GM21528 (cell line): ENCODE results near the gene IDI1.
"Not testable (repeated sequence)": the region's sequence is repeated elsewhere in the genome, so short reads cannot be mapped to it uniquely, and the experiment has no call there.

Experiments used
- ATAC-seq: cut with Tn5 transposase; IDR thresholded peaks from one replicate; pipeline ENCODE4 v1.9.1; 2021; ENCODE audit warnings: mild to moderate bottlenecking, moderate library complexity; ENCODE audit not compliant: unreplicated experiment, low FRiP score

IDI1 gene

DNA sequence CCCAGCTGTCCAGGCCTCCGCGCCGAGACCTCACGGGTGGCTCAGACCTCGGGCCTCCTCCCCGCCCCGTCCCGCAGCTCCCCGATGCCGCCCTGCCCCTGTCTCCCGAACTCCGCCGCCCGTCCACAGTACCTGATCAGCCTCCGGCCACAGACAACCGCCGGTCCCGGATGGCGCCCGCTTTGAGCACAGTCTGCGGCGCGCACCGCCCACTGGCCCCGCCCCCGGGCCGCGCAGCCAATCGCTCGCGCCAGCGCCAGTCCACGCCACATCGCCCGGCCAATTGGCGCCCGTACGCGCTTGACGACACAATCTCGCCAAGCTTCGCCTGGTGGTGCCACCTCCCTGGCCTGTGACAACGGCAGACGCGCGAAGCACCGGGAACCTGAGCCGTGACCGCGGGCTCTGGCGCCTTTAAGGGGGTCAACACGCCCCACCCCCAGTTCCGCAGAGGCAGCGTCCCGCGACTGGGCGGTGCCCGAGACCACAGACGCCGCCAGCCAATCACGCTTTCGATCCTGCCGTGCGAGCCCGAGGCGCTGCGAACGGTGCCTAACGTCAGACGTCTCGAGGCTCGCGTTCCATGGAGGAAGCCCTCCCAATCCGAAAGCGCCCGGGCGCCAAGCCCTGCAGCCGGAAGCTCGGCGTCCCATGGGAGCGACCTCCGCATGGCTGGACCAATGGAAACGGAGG lies at the start of gene IDI1:
Gene IDI1 (minus strand): TSS at position 388 of the 693 bp plus-strand sequence. CDS start 116 bp downstream, at position 272.
- peak; percentile 88 for ATAC-seq

DNA sequence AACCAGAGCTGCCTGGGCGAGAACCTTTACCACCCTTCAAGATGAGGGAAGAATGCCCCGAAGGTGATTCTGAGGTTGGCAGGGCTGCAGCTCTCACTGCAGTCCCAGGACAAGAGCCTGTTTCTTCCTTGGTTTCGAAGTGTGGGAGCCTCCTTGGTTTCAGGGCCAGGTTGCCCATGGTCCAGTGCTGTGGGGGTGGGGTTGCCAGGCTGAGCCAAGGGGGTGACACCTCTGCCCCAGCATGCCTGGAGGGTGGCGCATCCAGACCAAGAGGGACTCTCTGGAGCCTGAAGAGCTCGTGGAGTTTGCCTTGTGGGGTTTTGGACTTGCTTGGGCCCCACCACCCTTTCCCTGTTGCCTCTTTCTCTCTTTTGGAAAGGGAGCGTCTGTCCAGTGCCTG lies 48.5 kb upstream of the IDI1 start:
- ATAC-seq = no peak

DNA sequence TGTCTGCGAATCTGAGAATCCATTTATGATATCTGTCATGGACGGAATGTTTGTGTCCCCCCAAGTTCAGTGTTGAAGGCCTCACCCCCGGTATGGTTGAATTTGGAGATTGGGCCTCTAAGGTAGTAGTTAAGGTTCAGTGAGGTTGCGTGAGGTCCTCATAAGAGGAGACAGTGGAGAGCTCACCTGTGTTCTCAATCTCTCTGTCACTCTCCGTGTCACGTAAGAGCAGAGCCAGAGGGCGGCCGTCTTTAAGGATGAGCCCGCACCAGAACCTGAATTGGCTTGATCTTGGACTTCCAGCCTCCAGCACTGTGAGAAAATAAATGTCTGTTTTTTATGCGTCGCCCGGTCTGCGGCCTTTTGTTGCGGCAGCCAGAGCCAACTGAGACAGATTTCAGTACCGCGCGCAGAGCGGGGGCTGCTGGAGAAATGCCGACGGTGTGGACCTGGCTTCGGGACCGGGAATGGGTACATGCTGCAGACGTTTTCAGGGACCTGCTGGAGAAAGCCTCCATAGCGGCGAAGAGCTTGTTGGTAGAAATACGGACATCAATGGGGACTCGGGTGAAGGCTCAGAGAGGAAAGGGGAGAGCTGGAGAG lies 47.5 kb upstream of the IDI1 start:
- no peak for ATAC-seq

DNA sequence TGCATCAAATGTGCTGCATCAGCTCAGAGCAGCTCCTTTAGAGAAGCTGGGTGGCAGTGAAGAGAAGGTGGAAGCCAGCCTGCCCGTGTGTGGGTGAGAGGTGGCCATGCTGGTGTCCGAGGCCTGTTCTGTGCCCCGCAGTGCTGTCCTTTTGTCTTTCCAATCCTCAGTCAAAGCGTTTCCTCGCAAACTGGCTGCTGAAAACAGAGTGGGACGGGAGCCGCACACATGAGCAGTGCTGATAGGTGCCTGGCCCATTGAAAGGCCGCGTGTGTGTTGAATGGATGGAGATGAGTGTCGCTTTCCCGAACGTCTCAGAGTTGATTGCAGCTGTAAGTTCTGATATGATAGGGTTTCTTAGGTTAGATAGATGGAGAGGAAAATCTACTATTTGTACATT lies 46.6 kb upstream of the IDI1 start:
- no peak for ATAC-seq

DNA sequence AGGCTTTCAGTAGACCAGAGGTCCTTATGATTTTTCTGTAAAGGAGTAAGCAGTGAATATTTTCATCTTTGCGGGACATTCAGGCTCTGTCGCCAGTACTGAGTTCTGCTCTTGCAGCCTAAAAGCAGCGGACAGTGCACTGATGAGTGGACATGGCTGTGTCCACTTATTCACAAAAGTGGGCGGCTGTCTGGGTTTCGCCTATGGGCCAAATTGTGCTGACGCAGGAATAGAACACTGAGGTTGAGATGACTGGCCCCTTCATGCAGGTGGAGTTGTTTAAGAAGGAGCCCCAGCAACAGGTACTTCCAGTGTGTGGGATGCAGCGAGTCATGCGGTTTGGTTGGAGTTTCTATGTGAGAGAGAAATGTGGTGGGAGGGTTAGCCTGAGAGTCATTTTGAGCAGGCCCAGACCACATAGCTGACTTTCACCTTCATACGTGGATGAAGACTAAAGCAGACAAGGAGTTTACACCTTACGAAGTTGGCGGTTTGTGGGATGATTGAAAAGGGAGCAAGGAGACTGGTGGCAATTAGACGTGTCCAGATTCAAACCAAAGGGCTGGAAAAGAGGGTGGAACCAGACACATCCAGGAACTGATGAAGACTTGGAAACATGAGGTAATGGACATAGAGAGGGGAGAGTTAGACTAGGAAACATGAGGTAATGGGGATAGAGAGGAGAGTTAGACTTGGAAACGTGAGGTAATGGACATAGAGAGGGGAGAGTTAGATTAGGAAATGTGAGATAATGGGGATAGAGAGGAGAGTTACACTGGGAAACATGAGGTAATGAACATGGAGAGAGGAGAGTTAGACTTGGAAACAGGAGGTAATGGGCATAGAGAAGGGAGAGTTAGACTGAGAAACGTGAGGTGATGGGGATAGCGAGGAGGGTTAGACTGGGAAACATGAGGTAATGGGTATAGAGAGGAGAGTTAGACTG lies 45.5 kb upstream of the IDI1 start:
- ATAC-seq = no peak

DNA sequence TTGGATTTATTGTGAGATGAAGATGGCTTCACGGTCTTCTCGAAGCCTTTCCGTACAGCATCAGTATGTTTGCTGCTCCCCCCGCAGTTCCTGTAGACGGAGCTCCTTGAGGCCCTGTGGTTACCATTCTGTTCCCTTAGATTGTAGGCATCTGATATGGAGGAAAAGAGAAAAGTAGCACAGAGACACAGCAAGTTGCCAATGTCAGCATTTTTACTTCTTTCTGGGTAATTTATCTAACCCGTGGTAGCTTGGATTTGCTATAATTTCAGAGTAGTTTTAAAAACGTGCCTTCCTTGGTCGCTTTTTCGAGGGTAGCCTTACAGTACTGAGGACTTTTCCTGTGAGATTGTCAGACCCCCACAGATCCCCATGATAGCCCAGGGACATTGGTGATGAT lies 44.8 kb upstream of the IDI1 start:
- ATAC-seq = no peak

DNA sequence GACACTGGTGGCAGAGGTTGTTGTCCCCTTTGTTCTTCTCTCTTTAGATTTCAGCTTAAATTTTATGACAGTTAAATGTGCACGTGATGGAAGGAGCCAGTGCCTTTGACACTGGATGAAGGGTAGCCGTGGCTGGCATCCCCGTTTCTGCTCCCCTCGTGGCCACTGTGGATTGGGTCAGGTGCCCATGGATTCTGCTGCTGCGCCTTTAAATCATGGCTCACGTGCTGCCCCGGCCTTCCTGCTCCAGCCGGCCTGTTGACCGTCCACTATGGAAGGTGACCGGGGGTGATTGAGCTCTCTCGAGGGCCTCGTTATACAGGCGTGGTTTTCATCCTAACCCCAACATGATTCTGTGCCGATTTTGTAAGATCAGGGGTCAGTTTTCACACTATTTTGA lies 41.8 kb upstream of the IDI1 start:
- ATAC-seq = no peak

DNA sequence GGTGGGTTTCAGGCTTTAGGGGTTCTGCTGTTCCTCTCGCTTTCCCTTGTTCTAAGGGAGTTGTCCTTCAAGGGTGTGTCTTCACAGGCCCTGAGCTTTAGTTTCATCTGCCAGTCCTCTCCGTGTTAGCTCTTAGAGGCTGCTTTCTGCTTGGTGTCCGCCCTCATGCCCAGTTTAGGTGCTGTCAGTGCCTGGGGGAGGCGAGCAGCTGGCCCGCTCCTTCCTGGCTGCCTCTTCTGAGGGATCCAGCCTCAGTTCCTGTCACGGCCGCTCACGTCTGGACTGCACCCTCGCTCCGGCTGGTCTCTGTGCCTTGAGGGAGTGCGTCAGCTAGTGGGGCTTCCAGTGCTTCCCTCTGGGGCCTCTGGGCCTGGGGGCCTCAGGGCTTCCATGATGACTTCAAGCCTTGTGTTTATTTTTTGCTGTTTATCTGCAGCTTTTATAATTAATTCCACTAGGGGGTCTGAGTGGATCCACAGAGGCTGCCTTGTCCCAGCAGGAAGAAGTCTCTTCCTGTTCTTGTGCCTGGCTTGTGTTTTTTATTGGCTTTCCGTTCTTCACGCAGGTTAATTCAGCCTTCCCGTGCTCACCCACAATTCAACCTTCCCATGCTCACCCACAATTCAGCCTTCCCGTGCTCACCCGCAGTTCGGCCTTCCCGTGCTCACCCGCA lies 40.2 kb upstream of the IDI1 start:
- ATAC-seq = no peak

DNA sequence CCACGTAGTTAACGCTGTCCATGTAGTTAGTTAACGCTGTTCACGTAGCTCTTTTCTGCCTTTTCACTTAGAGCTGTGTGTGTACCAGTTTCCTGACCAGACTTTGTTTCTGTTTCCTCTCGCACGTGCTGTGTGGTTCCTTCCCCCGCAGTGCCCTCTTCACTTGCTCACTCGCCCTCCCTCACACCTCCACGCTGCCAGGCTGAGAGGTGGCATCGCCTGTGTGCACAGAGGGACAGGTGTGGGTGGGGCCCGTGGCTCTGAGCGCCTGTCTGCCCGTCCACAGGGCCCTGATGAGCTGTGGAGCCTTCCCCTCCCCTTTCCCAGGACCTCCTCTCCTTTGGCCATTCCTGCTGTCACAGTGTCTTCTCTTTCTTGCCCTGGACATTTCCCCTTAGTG lies 37.9 kb upstream of the IDI1 start:
- ATAC-seq = no peak

DNA sequence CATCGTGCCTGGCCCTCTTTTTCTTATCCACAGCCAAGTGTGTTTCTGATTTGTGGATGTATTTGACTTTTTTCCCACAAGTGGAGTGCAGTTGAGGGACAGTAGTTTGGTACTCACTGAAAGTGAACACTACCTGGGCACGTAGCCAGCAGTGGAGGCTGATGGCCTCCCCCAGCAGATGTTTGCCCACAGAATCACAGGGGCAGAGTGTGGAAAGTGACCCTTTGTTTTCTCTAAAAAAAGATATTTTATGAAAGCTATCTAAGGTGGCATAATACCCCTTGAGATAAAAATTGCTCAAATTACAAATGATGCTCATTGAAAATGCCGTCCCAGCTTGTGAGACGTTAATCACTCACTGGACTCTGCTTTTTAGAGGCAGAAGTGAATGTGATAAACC lies 36.3 kb upstream of the IDI1 start:
- no peak for ATAC-seq

DNA sequence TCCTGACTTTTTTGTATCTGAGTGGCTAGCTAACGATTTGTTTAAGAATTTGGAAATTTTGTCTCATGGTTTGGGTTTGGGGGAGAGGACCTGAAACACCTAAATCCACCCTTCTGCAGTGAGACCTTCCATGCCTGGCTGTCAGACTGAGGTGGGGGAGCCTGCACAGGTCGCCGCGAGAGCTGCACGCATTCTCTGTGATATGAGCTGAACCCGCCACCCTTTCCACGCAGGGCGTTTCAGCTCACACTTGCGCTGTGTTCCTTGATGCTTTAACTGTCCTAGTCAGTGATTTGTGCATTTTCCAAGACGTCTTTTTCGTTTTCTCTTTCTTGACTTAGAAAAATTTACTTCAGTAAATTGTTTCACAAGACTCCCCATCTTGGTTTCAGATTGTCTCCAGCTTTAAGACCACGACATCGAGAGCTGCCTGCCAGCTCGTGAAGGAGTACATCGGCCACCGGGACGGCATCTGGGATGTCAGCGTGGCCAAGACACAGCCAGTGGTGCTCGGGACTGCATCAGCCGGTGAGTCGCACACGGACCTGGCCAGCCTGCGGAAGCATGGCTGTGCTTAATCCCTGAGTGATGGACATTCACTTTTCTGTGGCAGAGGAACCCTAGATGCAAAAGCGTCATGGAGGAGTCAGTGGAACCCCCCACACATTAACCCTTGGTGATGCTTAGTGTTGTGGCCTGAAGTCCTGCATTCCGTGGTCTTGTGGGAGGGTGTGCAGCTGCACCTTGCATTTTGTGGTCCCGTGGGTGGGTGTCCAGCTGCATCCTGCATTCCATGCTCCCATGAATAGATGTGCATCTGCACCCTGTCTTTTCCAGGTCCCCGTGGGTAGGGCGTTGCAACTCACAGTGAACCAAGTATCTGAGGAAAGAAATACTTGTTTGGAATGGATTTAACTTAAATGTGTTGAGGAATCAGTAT lies 35.4 kb upstream of the IDI1 start:
- ATAC-seq = no peak

DNA sequence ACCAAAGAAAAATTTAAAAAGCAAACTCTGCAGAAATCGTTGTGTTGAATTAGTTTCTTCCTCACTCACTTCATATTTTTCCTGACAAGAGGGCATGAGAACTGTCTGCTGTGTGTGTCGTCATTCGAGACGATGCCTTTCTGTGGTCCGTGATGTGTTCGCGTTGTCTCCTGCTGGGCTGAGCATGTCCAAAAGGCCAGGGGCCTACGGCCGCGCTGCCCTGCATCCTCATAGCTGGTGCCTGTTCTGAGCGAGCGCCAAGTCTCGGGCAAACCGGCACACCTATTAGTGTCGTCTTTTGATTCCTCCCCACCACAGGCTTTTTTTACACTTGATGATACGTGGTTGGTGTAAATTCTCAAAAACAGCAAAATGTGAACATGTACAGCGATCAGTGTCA lies 34.7 kb upstream of the IDI1 start:
- no peak for ATAC-seq

DNA sequence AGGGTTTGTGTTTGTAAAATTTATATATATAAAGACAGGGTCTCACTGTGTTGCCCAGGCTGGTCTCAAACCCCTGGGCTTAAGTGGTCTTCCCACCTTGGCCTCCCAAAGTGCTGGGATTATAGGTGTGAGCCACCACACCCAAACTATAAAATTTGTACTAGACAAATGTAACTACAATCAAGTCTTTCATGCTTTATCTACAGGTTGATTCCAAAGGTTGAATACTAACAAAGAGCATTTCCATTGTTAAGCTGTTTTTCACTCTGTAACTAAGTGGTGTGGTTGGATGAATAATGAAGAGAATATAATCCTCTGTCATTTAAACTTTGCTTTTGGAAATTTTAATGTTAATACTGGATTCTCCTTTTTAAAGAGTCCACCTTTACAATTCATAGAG lies 29.7 kb upstream of the IDI1 start:
- ATAC-seq = no peak

DNA sequence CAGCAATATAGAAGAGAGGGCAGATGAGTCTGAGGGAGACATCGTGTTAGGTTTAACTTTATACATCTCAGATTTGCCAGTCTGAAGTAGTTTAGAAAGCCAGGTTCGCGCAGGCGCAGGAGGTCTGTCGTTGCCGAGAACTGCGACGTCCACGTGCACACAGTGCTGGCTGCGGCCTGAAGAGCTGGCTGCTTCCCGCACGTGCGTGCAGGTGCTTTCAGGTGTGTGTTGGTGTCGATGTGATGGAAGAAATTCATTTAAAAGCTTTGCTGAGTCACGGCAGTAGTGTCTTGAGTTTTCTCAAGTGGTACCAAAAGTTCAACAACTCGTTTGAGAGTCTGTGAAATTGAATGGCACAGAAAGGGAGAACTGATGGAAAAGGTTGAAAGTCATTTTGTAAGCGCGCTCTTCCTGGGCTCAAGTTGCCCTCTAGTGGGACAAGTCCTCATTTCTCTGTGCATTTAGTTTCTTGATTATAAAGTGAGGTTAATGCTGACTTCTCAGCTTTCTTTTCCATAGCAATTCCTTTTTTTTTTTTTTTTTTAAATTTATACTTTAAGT lies 25.9 kb upstream of the IDI1 start:
- no peak for ATAC-seq

DNA sequence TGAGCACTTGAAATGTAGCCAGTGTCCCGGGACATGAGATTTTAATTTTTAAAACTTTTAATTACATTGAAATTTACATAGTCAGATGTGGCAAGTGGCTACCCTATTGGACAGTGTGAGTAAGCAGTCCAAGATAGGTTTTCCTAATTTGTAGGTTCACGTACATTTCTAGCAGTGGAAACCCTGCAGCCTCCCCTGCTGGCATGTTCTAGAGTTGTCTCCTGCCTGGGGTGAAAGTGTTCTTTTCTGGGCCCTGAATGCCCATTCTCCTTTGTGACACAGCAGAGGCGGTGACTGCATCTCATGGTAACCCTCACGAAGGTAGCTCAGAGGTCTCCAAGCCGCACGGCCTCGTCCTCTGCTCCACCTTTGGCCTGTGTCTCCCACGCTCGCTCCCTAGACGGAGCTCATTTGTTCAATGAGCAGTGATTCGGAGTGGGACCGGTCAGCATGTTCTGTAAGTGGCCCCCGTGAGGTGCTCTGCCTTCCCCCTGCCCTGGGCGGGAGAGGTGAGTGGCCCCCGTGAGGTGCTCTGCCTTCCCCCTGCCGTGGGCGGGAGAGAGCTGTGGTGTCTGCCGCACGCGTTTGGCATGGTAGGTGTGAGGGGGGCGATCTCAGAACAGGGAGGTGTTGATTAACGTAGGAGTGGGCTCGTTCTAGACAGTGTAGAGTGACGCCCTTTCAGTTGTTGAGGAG lies 25.3 kb upstream of the IDI1 start:
- no peak for ATAC-seq

DNA sequence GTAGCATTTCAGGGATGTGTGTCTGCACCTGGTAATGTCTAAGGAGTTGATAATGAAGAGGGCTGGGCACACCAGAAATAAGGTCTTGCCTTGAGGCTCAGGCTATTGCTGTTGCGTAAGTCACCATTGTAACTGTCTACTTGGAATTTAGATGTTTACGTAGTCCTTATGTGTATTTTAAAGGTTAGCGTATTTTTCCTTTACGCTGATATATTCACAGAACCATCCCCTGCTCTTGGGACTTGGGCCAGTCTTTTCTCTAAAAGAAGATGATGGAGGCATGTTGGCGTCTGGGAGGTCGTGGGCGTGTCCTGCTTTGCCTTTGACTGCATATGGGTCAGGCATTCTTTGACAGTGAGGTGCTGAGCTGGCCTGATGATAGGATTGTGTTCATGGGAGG lies 22.0 kb upstream of the IDI1 start:
- no peak for ATAC-seq

DNA sequence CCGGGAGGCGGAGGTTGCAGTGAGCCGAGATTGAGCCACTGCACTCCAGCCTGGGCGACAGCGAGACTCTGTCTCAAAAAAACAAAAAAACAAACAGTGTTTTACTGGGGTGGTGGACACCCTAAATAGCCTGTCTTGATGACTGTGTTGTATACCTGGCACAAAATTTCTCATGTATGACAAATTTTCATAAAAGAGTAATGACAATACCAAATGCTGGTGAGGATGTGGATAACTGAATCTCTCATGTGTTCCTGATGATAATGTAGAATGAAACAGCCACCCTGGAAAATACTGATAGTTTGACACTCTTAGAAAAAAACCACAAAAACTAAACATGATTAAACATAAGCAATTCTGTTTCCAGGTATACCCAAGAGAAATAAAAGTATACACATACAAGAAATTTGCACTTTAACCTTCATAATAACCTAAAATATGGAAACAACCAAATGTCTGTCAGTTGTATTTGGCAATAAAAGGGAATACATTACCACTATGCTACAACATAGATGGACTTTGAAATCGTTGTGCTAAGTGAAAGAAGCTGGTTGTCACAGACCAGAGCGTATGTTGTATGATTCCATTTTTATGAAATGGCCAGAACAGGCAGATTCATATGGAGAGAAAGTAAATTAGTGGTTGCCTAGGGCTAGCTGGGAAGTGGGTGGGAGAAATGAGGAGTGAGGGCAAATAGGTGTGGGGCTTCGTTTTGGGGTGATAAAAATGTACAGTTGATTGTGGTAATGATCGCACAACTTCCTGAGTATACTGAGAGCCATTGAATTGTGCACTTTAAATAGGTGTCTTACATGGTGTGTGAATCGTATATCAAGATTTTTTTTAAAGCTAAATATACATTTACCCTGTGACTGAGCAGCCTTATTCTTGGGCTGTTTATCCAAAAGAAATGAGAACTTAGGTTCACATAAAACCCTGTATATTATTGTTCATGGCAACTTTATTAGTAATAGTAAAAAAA lies 19.8 kb upstream of the IDI1 start:
- no peak for ATAC-seq

DNA sequence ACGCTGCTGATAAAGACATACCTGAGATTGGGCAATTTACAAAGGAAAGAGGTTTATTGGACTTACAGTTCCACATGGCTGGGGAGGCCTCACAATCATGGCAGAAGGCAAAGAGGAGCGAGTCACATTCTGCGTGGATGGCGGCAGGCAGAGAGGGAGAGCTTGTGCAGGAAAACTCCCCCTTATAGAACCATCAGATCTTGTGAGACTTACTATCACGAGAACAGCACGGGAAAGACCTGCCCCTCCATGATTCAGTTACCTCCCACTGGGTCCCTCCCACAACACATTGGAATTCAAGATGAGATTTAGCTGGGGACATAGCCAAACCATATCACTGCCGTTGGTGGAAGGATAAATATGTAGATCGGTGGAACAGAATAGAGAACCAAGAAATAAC lies 17.8 kb upstream of the IDI1 start:
- not testable (repeated sequence) for ATAC-seq
